ENCODE measurements around the gene TPRG1.

TPRG1 gene

GRCh38 chr3:189270248-189270832, 98.6 kb downstream of the TPRG1 start:
- no peaks in the 10 kb centered on the region for H3K27me3 ChIP-seq (ENCODE audit: control insufficient read depth, insufficient read depth, low read length)
- H3K4me2 ChIP-seq (ENCODE audit: low read length), result no peak overlapping the region
- TF ChIP-seq CTCF (IDR thresholded peaks at IDR 0.05), result peak; percentile 56
- no peak overlapping the region for H3K4me3 ChIP-seq (ENCODE audit: low read depth, low read length)
- no peaks in the 10 kb centered on the region for H3K4me1 ChIP-seq
- H3K36me3 ChIP-seq (ENCODE audit: control insufficient read depth, insufficient read depth, low read length), result no peaks in the 10 kb centered on the region
- H3K9ac ChIP-seq, result no peak overlapping the region
- H3K79me2 ChIP-seq, result no peaks in the 10 kb centered on the region
- no peak overlapping the region for H3K27ac ChIP-seq
- H2AFZ ChIP-seq, result no peak overlapping the region
- H3K9me3 ChIP-seq (ENCODE audit: control insufficient read depth, low read length), result no peaks in the 10 kb centered on the region

- no peak overlapping the region for H3K9ac ChIP-seq
- H3K27ac ChIP-seq, result no peak overlapping the region
Observed at GRCh38 chr3:189272500-189273119, 100.8 kb downstream of the TPRG1 start.

GRCh38 chr3:189273736-189274135, 102.0 kb downstream of the TPRG1 start:
- Histone ChIP-seq H3K4me3 (ENCODE audit: low read depth, low read length) (no peak overlapping the region), H3K27ac (no peak overlapping the region), H3K4me2 (ENCODE audit: low read length) (no peak overlapping the region), H3K4me1 (no peaks in the 10 kb centered on the region), H2AFZ (no peak overlapping the region), H3K9ac (no peak overlapping the region), H3K36me3 (ENCODE audit: control insufficient read depth, insufficient read depth, low read length) (no peaks in the 10 kb centered on the region), H3K27me3 (ENCODE audit: control insufficient read depth, insufficient read depth, low read length) (no peaks in the 10 kb centered on the region), H3K9me3 (ENCODE audit: control insufficient read depth, low read length) (no peaks in the 10 kb centered on the region), H3K79me2 (no peaks in the 10 kb centered on the region)
- TF ChIP-seq CTCF (IDR thresholded peaks at IDR 0.05), result no peak

More at GRCh38 chr3:189272500-189273119, 100.8 kb downstream of the TPRG1 start:
- H2AFZ ChIP-seq, result no peak overlapping the region
- no peak overlapping the region for H3K4me2 ChIP-seq (ENCODE audit: low read length)
- H3K4me1 ChIP-seq, result no peaks in the 10 kb centered on the region
- peak; percentile 7 for TF ChIP-seq CTCF (IDR thresholded peaks at IDR 0.05)
- no peaks in the 10 kb centered on the region for H3K9me3 ChIP-seq (ENCODE audit: control insufficient read depth, low read length)
- no peaks in the 10 kb centered on the region for H3K27me3 ChIP-seq (ENCODE audit: control insufficient read depth, insufficient read depth, low read length)
- H3K4me3 ChIP-seq (ENCODE audit: low read depth, low read length), result no peak overlapping the region
- H3K79me2 ChIP-seq, result no peaks in the 10 kb centered on the region
- H3K36me3 ChIP-seq (ENCODE audit: control insufficient read depth, insufficient read depth, low read length), result no peaks in the 10 kb centered on the region

- Histone ChIP-seq H3K79me2 (no peaks in the 10 kb centered on the region), H3K36me3 (ENCODE audit: control insufficient read depth, insufficient read depth, low read length) (no peaks in the 10 kb centered on the region), H3K9ac (no peak overlapping the region), H3K4me2 (ENCODE audit: low read length) (no peak overlapping the region), H3K27ac (no peak overlapping the region), H3K27me3 (ENCODE audit: control insufficient read depth, insufficient read depth, low read length) (no peaks in the 10 kb centered on the region), H3K9me3 (ENCODE audit: control insufficient read depth, low read length) (no peaks in the 10 kb centered on the region), H3K4me3 (ENCODE audit: low read depth, low read length) (no peak overlapping the region), H3K4me1 (no peaks in the 10 kb centered on the region), H2AFZ (no peak overlapping the region)
- TF ChIP-seq CTCF (IDR thresholded peaks at IDR 0.05), result no peak
Observed at GRCh38 chr3:189275182-189275581, 103.4 kb downstream of the TPRG1 start.

- no peak overlapping the region for H2AFZ ChIP-seq
- no peak overlapping the region for H3K4me2 ChIP-seq (ENCODE audit: low read length)
- H3K4me3 ChIP-seq (ENCODE audit: low read depth, low read length), result no peak overlapping the region
- no peaks in the 10 kb centered on the region for H3K27me3 ChIP-seq (ENCODE audit: control insufficient read depth, insufficient read depth, low read length)
- TF ChIP-seq CTCF (IDR thresholded peaks at IDR 0.05), result no peak
- H3K4me1 ChIP-seq, result no peaks in the 10 kb centered on the region
- no peaks in the 10 kb centered on the region for H3K9me3 ChIP-seq (ENCODE audit: control insufficient read depth, low read length)
- H3K9ac ChIP-seq, result no peak overlapping the region
- no peaks in the 10 kb centered on the region for H3K79me2 ChIP-seq
- no peak overlapping the region for H3K27ac ChIP-seq
- H3K36me3 ChIP-seq (ENCODE audit: control insufficient read depth, insufficient read depth, low read length), result no peaks in the 10 kb centered on the region
Observed at GRCh38 chr3:189275852-189276251, 104.1 kb downstream of the TPRG1 start.

Data from parathyroid adenoma (tissue), 2 donors.